ENCODE results near the gene NELFB. TPM values are rescaled to one million over a fixed set of nuclear protein-coding genes. Genes with fewer than 3 reads are reported as not detected.

The NELFB gene
- total RNA-seq, 1 donor from 2014 or later: 58.2 TPM

DNA sequence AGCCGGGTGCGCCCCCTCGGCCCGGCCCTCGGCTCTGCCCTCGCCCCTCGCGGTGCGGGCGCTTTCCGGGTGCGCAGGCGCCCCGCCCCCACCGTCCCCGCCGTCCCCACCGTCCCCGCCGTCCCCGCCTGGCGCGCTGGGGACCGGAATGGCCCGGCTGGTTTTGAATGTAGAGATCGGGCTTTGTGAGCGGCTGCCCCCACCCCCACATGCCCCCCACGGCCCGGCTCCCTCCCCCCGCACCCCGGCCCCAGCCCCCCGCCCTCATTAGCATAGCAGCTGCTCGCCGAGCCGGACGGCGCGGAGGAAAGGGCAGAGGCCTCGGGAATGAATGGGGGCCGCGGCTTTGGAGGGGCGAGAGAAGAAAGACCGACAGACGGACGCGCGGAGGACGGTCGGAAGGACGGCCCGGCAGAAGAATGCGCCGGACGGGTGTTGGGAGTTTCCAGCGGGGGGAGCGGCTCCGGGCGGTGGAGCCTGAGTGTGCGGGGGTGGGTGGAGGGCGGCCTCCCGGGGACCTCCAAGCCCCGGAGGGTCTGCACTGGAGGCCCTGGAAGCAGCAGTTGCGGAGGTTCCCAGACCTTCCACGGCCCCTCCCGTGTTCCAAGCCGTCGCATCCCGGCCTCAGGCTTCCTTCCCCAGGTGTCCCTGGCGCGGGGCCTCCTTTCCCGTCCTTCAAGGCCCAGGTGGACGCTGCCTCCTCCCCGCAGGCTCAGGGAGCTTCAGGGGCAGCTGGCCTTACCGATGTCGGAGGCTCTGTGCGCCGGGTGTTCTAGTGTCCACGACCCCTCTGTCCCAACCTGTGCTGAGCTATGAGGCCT, 40.9 kb downstream of the NELFB start:
- no peaks in the 10 kb centered on the region for H3K9me3 Mint-ChIP-seq
- no peak overlapping the region for H3K27ac Mint-ChIP-seq
- ChIA-PET CTCF (interaction anchor here (1.3 kb wide), 1 partner anchor 14 kb away, joined by 3 read pairs; no protein-coding TSS in a partner anchor), POLR2A (interaction anchor here (1.0 kb wide), 1 partner anchor 166 kb away, joined by 3 read pairs; no protein-coding TSS in a partner anchor)
- intact Hi-C loops (cut with micrococcal nuclease): loop anchor here (2.0 to 5.0 kb wide), 3 partner anchors 111 to 231 kb away; no protein-coding TSS in a partner anchor
- DNase-seq (no peak), ATAC-seq (ENCODE audit: low read depth) (no peak)
- peak overlapping the region; percentile 36 for H3K4me3 Mint-ChIP-seq
- H3K4me1 Mint-ChIP-seq: peaks cover 16% of the 10 kb centered on the region
- no peaks in the 10 kb centered on the region for H3K36me3 Mint-ChIP-seq (ENCODE audit: low read depth)
- peaks cover 29% of the 10 kb centered on the region for H3K27me3 Mint-ChIP-seq
- no peak for TF ChIP-seq CTCF (IDR thresholded peaks at IDR 0.05)

- ATAC-seq (ENCODE audit: low read depth): no peak
- CTCF ChIA-PET: interaction anchor here (1.3 kb wide), 1 partner anchor 15 kb away, joined by 3 read pairs; no protein-coding TSS in a partner anchor
- peak overlapping the region; percentile 38 for H3K4me3 Mint-ChIP-seq
- H3K36me3 Mint-ChIP-seq (ENCODE audit: low read depth): no peaks in the 10 kb centered on the region
- DNase-seq: no peak
- no peaks in the 10 kb centered on the region for H3K9me3 Mint-ChIP-seq
- H3K27me3 Mint-ChIP-seq: peaks cover 29% of the 10 kb centered on the region
- no peak overlapping the region for H3K27ac Mint-ChIP-seq
- H3K4me1 Mint-ChIP-seq: peaks cover 19% of the 10 kb centered on the region
- intact Hi-C loops (cut with micrococcal nuclease): loop anchor here (5.0 kb wide), 1 partner anchor 230 kb away; no protein-coding TSS in a partner anchor
- TF ChIP-seq CTCF (IDR thresholded peaks at IDR 0.05): no peak
- POLR2A ChIA-PET: interaction anchor here (0.9 to 1.0 kb wide), 2 partner anchors 11 to 165 kb away, joined by 3 read pairs; no protein-coding TSS in a partner anchor
These were observed 41.8 kb downstream of the NELFB start for GRCh38 chr9:137296670-137297664.

GRCh38 chr9:137297966-137298365, 42.8 kb downstream of the NELFB start:
- Mint-ChIP-seq H3K9me3 (no peaks in the 10 kb centered on the region), H3K4me3 (no peak overlapping the region), H3K27me3 (peaks cover 29% of the 10 kb centered on the region), H3K4me1 (peaks cover 19% of the 10 kb centered on the region), H3K36me3 (ENCODE audit: low read depth) (no peaks in the 10 kb centered on the region), H3K27ac (no peak overlapping the region)
- no peak for ATAC-seq (ENCODE audit: low read depth)
- intact Hi-C loops (cut with micrococcal nuclease): loop anchor here (5.0 kb wide), 1 partner anchor 229 kb away; no protein-coding TSS in a partner anchor
- CTCF ChIA-PET: no interaction called here
- POLR2A ChIA-PET: no interaction called here
- TF ChIP-seq CTCF (IDR thresholded peaks at IDR 0.05): no peak
- no peak for DNase-seq

DNA sequence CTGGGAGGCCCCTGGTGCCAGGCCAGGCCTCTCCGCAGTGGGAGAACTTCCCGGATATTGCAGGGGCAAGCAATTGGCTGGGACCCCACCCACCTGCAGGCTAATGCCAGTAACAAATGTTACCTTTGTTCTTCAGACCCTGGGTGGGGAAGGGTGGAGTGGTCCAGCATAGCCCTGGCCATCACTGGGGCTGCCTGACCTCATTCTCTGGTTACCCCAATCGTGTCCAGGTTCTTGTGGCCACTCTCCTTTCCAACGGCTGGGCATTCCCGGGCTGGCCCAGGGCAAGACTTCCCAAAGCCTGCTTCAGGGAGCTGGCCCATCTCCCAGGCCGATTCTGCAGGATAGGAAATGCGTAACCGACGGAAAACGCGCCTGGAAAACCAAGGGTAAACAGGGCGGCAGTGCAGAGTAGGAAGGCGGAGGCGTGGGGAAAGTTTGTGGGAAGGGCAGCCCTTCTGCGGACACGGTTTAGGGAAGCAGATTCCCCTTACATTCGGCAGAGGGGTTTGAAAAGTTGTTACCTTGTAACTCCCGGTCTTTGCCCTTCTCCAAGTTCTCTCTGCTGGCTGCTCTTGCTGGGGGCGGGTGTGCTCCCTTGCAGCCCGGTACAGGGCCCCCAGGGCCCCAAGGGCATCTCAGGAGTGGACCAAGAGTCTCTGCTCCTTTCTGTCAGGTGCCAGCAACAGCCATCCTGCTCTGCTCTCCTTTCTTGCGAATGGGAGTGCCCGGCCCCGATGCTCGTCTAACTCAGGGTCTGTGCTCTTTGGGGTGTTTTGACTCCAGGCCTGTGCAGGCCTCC, 43.5 kb downstream of the NELFB start:
- intact Hi-C loops (cut with micrococcal nuclease): loop anchor here (5.0 kb wide), 1 partner anchor 229 kb away; no protein-coding TSS in a partner anchor
- POLR2A ChIA-PET: interaction anchor here (0.6 to 1.2 kb wide), 2 partner anchors 56 to 171 kb away, joined by 3 to 7 read pairs; no protein-coding TSS in a partner anchor
- Mint-ChIP-seq H3K36me3 (ENCODE audit: low read depth) (no peaks in the 10 kb centered on the region), H3K27me3 (peaks cover 26% of the 10 kb centered on the region), H3K4me1 (peaks cover 19% of the 10 kb centered on the region), H3K27ac (no peak overlapping the region), H3K9me3 (no peaks in the 10 kb centered on the region), H3K4me3 (no peak overlapping the region)
- CTCF ChIA-PET: no interaction called here
- TF ChIP-seq CTCF (IDR thresholded peaks at IDR 0.05): no peak
- DNase-seq (no peak), ATAC-seq (ENCODE audit: low read depth) (no peak)

All from activated B cell treated with CpG ODN at 0.5 μM for 24 hours (primary cell).